Amniotic stem cell (primary cell): ENCODE results near the gene ZNF226.
A peak's percentile ranks its signal among the peaks of the same experiment; 100 is the strongest.
"Not testable (repeated sequence)": the region's sequence is repeated elsewhere in the genome, so short reads cannot be mapped to it uniquely, and the experiment has no call there.

Source experiments
- DNase-seq: peaks from one replicate; lab custom pipeline; 2025; lab: John Stamatoyannopoulos, UW

Gene ZNF226

DNA sequence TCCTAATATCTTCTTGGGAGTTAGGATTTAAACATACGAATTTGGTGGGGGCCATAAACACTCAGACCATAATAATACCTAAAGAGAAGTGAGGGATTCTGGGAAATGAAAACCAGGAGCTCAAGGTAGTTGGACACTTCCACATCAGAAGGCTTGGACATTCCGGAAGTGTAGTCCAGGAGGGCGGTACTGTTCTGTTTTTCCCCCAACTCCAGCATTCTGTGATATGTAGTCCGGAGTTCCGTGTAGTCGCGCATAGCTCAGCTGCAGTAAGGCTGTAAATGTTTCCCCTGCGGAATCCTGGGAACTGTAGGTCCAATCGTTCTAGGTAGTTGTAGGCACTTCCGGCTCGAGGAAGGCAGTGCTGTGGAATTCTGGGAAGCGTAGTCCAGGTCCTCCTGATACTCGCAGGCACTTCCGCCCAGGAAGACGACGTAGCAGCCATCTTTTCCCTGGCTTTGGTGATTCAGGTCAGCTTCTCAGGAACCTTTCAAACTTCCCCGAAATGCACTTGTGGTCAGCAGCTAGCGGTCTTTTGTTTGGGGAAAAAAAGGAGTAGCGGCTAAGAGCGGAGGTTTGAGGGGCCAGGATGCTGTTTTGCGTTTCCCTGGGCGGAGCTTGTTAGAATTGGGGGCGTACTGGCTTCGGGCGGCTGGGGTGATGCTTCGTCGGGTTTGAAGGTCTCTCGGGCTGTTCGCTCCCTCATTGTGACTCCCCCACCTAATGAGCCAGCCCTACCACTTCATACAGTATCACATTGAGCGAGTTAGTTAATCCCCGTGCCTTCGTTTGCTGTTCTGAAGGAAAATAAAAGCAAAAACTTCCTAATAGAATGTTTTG, at the start of gene ZNF226:
Gene ZNF226, plus strand, starts transcription at position 428 of the 840 bp plus-strand sequence. CDS start 4,981 bp downstream, outside the sequence.
- peak; percentile 88 for DNase-seq

DNA sequence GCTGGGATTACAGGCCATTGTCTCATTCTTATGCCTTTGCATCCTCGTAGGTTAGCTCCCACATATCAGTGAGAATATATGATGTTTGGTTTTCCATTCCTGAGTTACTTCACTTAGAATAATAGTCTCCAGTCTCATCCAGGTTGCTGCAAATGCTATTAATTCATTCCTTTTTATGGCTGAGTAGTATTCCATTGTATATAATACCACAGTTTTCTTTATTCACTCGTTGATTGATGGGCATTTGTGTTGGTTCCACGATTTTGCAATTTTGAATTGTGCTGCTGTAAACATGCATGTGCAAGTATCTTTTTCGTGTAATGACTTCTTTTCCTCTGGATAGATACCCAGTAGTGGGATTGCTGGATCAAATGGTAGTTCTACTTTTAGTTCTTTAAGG, 43.7 kb upstream of the ZNF226 start:
- DNase-seq, result not testable (repeated sequence)

- no peak for DNase-seq
These were observed 32.9 kb upstream of the ZNF226 start for GRCh38 chr19:44131955-44132354.

- DNase-seq, result peak; percentile 41
These were observed 23.5 kb upstream of the ZNF226 start, which contains the start of gene ZNF234 for GRCh38 chr19:44141191-44142058. Gene ZNF234, plus strand, starts transcription at chr19:44141554. Its CDS starts 3,079 bp downstream, at chr19:44144633.

- no peak for DNase-seq
These were observed 22.9 kb upstream of the ZNF226 start for GRCh38 chr19:44142059-44142433.

GRCh38 chr19:44149776-44150175, 15.1 kb upstream of the ZNF226 start:
- DNase-seq, result no peak

GRCh38 chr19:44151491-44151890, 13.4 kb upstream of the ZNF226 start:
- no peak for DNase-seq

DNA sequence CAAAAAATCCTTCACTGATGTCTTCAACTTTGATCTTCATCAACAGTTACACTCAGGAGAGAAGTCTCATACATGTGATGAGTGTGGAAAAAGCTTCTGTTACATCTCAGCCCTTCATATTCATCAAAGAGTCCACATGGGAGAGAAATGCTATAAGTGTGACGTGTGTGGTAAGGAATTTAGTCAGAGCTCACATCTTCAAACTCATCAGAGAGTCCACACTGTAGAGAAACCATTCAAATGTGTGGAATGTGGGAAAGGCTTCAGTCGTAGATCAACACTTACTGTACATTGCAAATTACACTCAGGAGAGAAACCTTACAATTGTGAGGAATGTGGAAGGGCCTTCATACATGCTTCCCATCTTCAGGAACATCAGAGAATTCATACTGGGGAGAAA, 8.4 kb upstream of the ZNF226 start:
- no peak for DNase-seq

- no peak for DNase-seq
These were observed 1.1 kb upstream of the ZNF226 start for GRCh38 chr19:44163789-44164188.

GRCh38 chr19:44164327-44164672, 600 bp upstream of the ZNF226 start:
- no peak for DNase-seq

DNA sequence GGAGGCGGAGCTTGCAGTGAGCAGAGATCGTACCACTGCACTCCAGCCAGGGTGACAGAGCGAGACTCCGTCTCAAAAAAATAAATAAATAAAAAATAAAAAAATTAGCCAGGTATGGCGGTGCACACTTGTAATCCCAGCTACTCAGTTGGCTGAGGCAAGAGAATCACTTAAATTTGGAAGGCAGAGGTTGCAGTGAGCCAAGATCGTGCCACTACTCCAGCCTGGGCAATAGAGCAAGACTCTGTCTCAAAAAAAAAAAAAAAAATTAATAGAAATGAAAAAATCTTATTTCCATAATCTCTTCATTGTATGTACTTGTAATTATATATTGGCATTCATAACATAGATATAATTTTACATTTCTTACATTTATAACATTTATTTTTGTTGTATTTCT, 5.8 kb downstream of the ZNF226 start:
- not testable (repeated sequence) for DNase-seq

DNA sequence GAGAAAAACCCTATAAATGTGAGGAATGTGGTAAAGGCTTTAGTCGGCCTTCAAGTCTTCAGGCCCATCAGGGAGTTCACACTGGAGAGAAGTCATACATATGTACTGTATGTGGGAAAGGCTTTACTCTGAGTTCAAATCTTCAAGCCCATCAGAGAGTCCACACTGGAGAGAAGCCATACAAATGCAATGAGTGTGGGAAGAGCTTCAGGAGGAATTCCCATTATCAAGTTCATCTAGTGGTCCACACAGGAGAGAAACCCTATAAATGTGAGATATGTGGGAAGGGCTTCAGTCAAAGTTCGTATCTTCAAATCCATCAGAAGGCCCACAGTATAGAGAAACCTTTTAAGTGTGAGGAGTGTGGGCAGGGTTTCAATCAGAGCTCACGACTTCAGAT, 11.7 kb downstream of the ZNF226 start:
- DNase-seq, result no peak

DNA sequence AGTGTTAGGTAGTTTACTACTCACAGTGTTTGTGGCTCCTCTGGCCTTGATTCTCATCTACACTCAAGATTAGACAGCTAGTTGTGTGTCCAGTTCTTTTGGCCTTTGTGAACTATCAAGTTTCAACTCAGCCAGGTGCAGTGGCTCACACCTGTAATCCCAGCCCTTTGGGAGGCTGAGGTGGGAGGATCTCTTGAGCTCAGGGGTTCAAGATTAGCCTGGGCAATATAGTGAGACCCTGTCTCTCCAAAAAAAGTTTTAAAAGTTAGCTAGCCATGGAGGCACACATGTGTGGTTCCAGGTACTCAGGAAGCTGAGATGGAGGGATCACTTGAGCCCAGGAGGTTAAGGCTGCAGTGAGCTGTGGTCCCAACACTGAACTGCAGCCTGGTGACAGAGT, 16.1 kb downstream of the ZNF226 start:
- DNase-seq, result no peak

DNA sequence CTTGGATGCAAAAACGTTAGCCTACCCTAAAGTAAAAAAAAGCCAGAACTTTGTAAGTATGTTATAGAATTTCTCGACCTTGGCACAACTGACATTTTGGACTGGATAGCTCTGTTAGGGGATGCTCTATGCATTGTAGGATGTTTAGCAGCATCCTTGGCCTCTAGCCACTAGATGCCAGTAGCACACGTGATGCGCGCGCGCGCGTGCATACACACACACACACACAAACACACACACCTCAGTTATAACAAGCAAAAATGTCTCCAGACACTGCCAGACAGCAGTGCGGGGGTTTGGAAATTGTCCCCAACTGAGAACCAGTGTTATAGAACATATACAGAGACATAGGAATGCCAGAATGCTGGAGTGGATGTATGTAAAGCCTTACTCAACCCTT, 17.2 kb downstream of the ZNF226 start:
- no peak for DNase-seq

DNA sequence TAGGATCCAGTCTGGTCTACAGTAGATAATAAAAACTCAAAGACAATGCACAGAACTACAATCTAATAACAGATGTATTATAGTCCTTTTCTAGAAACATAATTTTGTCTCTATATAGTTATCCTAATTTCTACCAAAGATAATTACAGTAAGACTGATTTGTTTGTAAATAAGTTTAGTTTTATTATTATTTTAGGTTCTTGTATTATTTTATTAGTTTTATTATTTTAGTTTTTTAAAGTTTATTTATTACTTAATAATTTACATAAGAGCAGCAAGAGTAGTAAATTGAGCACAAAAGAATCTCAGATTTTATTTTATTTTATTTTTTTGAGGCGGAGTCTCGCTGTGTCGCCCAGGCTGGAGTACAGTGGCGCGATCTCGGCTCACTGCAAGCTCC, 25.1 kb downstream of the ZNF226 start:
- no peak for DNase-seq

GRCh38 chr19:44192127-44192526, 27.2 kb downstream of the ZNF226 start:
- DNase-seq, result no peak

- no peak for DNase-seq
These were observed 31.9 kb downstream of the ZNF226 start for GRCh38 chr19:44196772-44197171.

GRCh38 chr19:44202470-44202869, 37.6 kb downstream of the ZNF226 start:
- DNase-seq, result peak; percentile 1

DNA sequence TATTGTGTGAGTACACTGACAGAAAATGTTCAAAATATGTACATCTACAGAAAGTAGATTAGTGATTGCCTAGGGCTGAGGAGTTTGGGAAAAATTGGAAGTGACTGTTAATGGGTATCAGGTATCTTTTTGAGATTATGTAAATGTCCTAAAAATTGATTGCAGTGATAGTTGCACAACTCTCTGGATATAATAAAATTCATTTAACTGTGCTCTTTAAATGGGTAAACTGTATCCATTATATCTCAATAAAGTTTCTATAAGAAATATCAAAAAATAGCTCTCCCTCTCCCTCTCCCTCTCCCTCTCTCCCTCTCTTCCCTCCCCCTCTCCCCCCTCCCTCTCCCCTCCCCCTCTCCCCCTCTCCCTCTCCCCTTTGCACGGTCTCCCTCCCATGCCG, 38.1 kb downstream of the ZNF226 start:
- no peak for DNase-seq

- not testable (repeated sequence) for DNase-seq
These were observed 39.0 kb downstream of the ZNF226 start for GRCh38 chr19:44203877-44204276.

- DNase-seq, result no peak
These were observed 39.9 kb downstream of the ZNF226 start for GRCh38 chr19:44204772-44205171.

- DNase-seq, result peak; percentile 65
These were observed 42.4 kb downstream of the ZNF226 start for GRCh38 chr19:44207126-44207803.
